ENCODE results near the gene USP7.
A peak's percentile ranks its signal among the peaks of the same experiment; 100 is the strongest.
"Not testable (repeated sequence)": the region's sequence is repeated elsewhere in the genome, so short reads cannot be mapped to it uniquely, and the experiment has no call there.

Gene USP7

DNA sequence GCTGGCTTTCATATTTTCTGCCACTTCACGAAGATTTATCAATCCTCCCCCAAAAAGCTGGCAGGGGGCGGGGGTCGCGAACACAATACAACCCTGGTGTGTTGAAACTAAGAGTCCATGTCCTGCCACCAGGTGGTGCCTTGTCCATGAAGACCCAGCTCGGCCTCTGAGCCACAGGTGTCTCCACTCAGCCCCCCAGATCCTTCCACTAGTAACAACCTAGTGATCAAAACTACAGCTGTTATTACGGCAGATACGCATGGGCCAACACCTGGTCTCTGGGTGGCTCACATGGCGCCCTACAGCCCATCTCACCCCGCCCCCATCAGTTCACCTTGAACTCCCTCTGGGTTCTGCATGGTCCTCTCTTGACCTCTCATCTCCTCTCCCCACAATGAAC lies 27.7 kb downstream of the USP7 start:
- no peak for DNase-seq (ENCODE audit: low read depth, low spot score)
- no peak overlapping the region for H3K4me3 ChIP-seq (ENCODE audit: low read length)

DNA sequence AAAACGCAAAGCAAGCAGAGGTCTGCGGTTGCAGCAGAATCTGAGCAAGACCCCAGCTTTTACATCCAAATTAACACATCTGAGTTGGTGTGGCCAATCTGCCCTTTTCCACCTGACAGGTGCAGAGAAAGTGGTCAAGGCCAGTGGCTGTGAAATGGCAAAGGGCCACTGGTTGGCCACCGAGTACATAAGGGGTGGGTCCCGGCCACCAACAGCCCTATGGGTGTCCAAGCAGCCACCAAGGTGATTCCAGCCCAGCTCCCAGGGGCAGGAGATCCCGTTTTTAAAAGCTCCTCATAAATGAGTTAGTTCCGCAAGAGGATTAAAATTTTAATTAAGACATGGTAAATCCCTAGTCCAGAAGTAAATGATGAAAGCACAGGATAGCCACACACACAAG lies 29.1 kb downstream of the USP7 start:
- no peak for DNase-seq (ENCODE audit: low read depth, low spot score)
- H3K4me3 ChIP-seq (ENCODE audit: low read length): no peak overlapping the region

DNA sequence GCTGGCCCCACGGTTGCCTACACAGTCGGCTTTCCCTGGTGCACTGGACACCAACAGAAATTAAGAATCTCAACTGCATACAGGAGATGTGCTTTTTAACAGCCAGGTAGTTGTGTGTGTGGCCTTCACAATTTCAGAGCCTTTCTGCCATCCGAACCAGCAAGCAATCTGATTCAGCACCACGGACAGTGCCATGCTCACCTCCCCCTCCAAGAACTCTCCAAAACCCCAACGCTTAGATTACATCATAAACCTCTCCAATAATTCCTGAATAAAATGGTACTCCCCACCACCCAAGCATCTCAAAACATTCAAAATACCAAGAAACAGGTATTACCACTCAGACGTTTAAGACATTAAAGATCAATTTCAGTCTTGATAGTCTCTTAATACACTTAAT lies 31.8 kb downstream of the USP7 start:
- H3K4me3 ChIP-seq (ENCODE audit: low read length): no peak overlapping the region
- DNase-seq (ENCODE audit: low read depth, low spot score): peak; percentile 55

DNA sequence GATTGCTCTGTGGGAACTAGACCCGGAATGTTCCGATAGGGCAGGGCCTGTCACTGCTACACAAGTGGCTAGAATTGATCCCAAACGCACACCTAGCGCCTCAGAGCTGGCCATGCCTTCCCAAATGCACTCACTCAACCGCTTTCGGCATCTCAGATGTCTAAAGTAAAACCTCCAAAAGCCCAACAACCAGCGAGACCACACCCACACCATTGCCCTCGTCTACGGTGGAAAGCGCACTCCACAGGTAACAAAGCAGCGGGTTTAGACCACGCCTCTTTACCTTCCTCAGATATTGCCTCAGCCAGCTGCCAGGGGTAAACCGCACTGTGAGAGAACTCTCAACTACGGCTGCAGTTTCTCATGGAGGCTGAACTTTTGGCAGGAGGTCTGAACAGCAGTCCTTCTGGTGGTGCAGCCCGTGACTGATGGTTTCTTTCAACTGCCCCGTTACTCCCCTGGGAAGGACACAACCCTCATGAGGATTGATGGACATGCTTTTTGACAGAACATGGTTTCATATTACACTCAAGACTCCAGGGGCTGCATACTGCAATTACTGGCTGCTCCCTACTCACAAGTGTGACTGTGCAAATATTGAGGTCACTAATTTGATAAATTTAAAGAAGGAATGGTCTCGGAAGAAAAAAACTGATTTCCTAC lies 34.5 kb downstream of the USP7 start:
- H3K4me3 ChIP-seq (ENCODE audit: low read length): no peak overlapping the region
- DNase-seq (ENCODE audit: low read depth, low spot score): no peak

DNA sequence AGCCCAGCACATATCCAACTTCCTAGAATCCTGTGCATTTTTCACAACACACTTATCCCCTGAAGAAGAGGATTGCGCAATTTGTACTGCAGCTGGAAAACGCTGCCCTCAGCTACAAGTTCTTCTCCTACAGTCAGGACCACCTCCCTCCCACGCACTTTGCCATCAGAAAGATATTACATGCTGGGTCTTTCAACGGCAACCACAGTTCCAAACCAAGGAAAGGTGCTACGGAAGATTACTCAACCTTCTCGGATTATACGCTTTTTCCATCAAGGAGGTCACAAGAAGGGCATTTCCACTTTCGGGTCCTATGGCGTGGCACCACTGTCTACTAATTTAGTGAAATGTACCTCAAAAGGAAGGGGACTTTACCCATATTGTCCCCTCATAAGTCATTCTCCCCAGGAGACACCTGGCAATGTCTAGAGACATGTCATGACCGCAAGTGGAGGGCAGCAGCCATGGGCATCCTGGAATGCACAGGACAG lies 35.2 kb downstream of the USP7 start:
- DNase-seq (ENCODE audit: low read depth, low spot score): no peak
- no peak overlapping the region for H3K4me3 ChIP-seq (ENCODE audit: low read length)

DNA sequence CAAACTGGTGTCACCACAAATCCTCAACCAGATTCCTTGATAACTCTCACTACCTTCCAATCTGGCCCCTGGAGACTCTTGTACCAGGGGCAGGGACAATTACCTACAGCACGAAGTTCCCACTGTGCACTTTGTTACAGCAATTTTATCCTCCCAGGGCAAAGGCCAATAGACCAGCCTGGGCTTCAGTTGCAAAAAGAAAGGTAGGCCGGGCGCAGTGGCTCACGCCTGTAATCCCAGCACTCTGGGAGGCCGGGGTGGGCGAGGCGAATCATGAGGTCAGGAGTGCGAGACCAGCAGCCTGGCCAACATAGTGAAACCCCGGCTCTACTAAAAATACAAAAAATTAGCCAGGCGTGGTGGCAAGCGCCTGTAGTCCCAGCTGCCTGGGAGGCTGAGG lies 36.9 kb downstream of the USP7 start:
- no peak for DNase-seq (ENCODE audit: low read depth, low spot score)
- no peak overlapping the region for H3K4me3 ChIP-seq (ENCODE audit: low read length)

DNA sequence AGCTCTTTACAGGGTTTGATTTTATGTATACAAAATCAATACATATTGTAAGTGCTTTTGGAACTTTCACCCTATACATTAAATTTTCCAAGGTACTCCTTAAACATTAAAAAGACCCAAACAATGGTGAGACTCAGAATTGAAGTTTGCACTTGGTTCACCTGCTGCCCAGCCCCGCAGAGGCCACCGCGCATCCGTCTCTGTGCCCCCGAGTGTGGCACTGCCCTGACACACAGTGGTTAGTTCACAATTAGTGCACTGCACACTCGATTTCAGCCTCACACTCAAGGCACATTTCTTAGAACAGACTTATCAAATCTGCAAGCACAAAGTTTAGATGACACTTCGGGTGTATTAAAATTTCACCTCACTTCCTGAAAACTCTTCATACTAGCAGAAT lies 38.3 kb downstream of the USP7 start:
- DNase-seq (ENCODE audit: low read depth, low spot score): no peak
- no peak overlapping the region for H3K4me3 ChIP-seq (ENCODE audit: low read length)

DNA sequence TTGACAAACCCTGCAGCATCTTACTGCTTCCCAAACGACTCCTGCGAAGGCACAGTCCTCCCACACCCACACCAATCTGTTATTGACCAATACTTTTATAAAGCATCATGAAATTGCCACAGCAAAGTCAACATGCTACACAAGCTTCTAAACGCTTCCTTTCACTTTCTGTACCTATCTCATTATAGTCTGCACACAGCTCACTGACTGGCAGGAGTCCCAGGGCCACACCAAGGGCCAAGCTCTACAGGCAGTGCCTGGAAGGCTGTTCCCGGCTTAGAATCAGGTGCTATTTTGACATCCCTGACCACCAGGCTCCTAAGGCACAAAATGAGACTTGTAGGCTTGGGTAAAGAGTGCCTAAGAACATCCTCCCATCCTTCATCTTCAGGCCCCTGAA lies 39.5 kb downstream of the USP7 start:
- no peak for DNase-seq (ENCODE audit: low read depth, low spot score)
- no peak overlapping the region for H3K4me3 ChIP-seq (ENCODE audit: low read length)

DNA sequence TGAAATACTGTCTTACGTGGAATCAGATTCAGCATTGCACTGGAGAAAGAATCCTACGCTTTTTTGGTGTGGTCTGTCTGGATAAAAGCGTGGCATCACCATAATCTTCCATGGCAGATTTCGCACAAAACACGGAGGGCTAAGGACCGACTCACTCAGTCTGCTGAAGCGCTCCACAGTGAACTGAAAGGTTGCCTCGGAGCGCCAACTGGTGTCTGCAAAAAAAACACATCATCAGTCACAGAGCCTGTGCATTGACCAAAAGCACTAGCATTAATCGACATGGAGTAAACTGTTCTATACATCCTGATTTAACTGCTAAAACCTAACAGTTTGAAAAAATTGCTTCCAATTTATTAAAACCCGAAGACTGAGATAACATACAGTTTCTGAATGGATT lies 40.5 kb downstream of the USP7 start:
- H3K4me3 ChIP-seq (ENCODE audit: low read length): no peak overlapping the region

DNA sequence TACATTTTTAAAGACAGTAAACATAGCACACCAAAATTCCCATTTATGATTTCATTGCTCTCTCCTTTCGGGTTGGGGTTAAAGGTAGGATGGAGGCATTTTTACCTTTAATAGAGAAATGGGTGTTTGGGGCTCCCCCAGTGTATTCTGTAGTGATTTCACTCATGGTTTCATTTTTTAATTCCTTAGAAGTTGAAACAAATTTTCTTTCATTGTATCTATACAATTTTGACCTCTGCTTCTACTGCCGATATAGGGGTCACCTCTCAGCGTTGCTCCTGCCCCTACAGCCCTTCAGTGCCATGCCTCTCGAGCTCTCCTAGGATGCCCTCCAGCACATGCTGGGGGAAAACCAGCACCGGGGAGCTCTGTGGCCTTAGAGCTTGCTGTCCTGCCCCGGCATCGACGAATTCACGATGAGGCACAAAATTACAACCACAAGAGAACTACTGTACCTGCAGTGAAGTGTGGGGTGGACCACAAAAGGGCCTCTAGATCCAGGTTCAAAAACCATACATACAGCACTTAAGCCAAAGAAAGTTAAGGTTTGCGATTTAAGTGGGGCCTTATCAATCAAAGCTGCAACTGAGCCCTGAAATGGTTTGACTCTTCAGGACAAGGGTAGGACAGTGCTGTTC lies 42.2 kb downstream of the USP7 start:
- no peak overlapping the region for H3K4me3 ChIP-seq (ENCODE audit: low read length)
- DNase-seq (ENCODE audit: low read depth, low spot score): no peak

More for the DNA sequence above, 40.5 kb downstream of the USP7 start:
- no peak for DNase-seq (ENCODE audit: low read depth, low spot score)

DNA sequence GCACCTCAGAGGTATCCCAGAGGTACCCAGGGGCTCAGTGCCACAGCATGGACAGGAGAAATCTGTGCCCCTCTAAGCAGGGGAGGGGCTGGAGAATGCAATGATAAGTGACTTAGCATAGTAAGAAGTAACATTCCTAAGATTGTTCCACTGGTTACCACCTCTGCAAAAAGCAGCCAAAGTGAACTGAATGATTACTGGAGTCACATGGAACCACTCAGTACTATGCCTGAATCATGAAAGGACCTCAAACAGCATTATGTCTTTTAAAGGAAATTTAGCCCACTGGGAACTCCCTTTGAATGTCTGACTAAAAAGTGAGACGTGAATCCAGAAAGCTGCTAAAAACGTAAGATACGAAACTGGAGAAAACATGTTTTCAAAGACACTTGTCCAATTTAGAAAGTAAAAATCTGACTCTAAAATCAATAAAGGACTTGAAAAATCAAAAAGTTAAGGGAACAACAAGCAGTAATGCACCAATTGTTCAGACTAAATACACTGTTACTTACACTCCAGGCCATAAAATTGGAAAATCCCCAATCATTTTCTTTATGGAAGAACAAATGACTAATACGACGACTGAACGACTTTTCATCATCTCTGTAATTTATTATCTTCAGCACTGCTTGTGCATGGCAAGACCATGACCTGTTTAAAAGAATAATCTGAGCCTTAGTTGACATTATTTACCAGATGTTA lies 42.9 kb downstream of the USP7 start:
- no peak overlapping the region for H3K4me3 ChIP-seq (ENCODE audit: low read length)
- DNase-seq (ENCODE audit: low read depth, low spot score): no peak

DNA sequence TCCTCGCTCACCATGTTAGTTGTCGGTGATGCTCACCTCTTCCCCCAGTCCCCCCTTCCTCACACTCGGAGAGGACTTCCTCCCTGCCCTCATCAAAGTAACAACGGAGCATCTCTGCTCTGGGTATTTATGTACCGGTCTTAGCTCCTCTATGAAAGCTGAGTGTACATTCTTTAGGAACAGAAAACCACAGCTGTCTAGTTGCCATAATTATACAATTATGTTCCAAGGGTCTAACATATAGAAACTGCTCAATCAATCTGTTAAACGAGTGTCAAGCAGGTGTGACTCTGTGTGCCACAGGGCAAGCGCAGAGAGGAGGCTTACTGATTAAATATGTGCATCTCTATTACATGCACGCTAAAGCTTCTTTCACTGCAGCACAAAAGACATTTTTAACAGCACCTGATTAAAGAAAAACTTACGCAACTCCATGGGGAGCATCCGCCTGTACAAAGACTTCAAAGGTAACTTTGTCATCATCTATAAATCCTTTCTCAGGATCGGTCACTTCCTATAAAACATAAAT lies 43.7 kb downstream of the USP7 start:
- DNase-seq (ENCODE audit: low read depth, low spot score): peak; percentile 80
- peak overlapping the region; percentile 25 for H3K4me3 ChIP-seq (ENCODE audit: low read length)

DNA sequence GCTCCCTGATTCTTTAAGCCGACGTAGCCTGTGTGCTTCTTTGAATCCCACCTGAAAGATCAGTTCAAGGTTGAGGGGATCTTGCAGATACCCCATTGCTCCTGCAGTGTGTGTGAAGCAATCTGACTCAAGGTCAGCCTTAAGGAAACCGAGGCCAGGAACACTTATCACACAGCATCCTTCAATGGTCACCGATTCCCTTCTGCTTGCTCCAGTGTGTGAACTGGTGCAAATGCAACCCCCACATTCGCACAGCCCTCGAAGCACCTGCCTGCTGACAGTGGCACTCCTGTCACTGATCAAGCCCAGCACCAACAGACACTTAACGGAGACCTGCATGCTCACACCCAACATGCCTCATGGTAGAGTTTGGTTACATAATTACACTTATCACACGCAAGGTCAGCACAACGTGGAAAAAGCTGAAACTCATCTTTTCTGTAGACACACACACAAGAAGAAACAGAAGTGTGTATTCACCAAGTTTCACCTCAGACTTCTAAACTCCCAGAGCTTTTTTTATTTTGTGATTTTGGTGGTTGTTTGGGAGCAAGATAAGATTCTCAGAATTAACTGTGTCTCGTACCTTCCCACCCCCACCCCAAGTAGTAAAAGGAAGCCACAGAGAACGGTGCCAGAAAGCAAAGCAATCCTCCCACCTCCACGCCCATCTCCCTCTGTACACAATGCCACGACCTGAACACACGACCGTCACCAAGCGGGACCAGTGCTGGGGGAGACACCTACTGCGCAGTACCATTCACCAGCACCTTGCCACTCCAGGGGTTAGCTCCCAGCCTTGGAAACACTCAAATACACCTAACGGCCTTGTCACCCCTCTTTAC lies 44.4 kb downstream of the USP7 start:
- peak; percentile 59 for DNase-seq (ENCODE audit: low read depth, low spot score)

DNA sequence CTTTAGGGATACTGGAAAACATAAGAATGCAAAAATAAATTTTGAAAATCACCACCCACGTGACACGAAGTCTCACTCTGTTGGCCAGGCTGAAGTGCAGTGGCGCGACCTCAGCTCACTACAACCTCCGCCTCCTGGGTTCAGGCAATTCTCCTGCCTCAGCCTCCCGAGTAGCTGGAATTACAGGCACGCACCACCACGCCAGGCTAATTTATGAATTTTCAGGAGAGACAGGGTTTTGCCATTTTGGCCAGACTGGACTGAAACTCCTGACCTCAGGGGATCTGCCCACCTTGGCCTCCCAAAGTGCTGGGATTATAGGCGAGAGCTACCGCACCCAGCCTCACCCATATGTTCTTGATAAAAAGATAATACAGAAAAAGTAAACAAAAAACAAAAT lies 46.4 kb downstream of the USP7 start:
- DNase-seq (ENCODE audit: low read depth, low spot score); H3K4me3 ChIP-seq (ENCODE audit: low read length): not testable (repeated sequence)

More for the DNA sequence above, 44.4 kb downstream of the USP7 start:
- H3K4me3 ChIP-seq (ENCODE audit: low read length): peak overlapping the region; percentile 25

DNA sequence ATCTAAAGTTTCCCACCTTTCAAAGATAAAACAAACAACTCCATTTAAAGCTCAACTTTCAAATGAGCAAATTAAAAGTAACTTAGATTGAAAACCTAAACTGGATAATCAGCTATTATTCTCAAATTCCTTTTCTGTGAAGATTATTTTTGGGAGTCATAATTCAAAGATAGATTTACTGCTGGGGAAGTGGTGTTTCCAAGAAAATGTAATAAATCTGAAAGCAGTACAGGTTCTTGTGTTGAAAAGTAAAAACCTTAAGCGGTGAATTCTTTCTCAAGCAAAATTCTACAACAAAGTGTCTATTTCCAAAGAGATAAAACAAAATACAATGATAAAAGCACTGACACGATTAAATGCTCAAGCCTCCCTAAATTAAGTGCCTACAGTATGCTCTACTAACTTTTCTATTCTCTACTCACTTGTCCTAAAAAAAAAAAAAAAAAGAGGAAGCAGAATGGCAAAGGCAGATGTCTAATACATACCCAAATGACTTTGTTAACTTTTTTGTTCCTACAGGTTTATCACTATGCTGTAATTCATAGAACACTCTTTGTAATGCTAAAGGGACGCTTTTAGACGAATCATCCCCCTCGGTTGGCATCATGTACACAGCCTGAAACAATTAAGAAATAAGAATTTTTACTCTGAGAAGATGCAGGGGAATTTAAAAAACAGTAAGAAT lies 47.0 kb downstream of the USP7 start:
- DNase-seq (ENCODE audit: low read depth, low spot score): no peak
- H3K4me3 ChIP-seq (ENCODE audit: low read length): no peak overlapping the region

DNA sequence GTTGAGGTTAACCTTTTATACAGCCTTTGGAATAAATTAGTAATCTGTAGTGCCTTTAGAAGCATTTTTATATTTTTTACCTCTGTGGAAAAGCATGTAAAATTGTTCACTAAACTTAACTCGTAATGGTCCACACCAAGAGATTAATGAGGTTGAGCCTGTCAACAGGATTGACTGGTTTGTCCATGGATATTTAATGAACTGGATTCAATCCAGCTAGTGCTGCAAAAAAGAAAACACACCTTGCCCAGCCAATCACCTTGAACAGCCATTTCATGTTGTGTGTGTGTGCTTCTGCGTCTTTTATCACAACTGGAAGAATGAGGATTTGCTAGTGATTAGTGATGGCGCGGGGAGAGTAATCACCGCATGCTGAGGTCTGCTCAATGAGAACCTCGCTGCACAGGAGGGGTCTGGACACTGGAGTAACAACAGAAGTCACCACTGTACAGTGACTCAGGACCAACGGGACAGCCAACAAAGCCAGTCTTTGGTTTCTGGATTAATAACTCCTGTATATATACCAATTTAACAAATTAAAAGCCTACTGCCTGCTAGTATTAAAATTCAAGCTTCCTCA lies 47.9 kb downstream of the USP7 start:
- H3K4me3 ChIP-seq (ENCODE audit: low read length): no peak overlapping the region
- no peak for DNase-seq (ENCODE audit: low read depth, low spot score)

DNA sequence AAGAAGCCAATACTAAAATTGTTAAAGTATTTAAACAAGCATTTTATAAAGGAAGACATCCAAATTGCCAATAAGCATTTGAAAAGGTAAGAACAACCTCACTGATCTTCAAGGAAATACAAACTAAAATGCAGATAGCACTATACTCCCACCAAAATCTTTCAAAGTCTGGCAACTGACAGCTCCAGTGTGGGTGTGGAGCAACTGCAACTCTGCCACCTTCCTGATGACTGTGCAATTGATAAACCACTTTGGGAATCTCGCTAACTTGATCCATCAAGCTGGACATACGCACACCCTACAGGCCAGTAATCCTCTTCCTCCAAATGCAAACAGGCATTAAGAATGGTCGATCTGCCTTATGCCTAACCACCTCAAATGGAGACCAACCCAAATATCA lies 49.6 kb downstream of the USP7 start:
- H3K4me3 ChIP-seq (ENCODE audit: low read length): no peak overlapping the region
- no peak for DNase-seq (ENCODE audit: low read depth, low spot score)

DNA sequence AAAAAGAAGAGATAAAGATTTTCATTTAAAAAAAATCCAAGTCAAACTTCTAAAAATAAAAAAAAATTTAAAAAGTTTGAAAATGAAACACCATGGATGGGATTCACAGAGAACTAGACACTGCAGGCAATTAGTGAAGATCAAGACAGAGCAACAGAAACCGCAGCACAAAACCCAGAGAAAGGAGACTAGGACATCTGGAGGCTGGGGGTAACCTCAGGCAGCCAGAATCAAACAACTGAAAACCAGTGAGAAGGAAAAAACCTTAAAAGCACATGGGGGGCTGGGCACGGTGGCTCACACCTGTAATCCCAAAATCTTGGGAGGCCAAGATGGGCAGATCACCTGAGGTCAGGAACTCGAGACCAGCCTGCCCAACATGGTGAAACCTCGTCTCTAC lies 50.9 kb downstream of the USP7 start:
- peak overlapping the region; percentile 46 for H3K4me3 ChIP-seq (ENCODE audit: low read length)
- peak; percentile 94 for DNase-seq (ENCODE audit: low read depth, low spot score)
